Measurements from ENCODE around the gene LGR4. TPM values are rescaled to one million over a fixed set of nuclear protein-coding genes. Genes with fewer than 3 reads are reported as not detected.
"Not testable (repeated sequence)": the region's sequence is repeated elsewhere in the genome, so short reads cannot be mapped to it uniquely, and the experiment has no call there.

Gene LGR4
- total RNA-seq, 2 experiments from 2014 or later = 0.04 TPM; not detected in 1

GRCh38 chr11:27357250-27357649 is 115.3 kb downstream of the LGR4 start:
- POLR2A ChIA-PET = no interaction called here
- CTCF ChIA-PET = no interaction called here

GRCh38 chr11:27356624-27357222 is 115.9 kb downstream of the LGR4 start:
- ChIA-PET POLR2A (no interaction called here), CTCF (no interaction called here)

GRCh38 chr11:27355575-27356104 is 117.0 kb downstream of the LGR4 start:
- CTCF ChIA-PET = interaction anchor here (0.6 kb wide), 1 partner anchor 353 kb away, joined by 3 read pairs; no protein-coding TSS in a partner anchor
- POLR2A ChIA-PET = interaction anchor here (0.6 kb wide), 1 partner anchor 15 kb away, joined by 3 read pairs; no protein-coding TSS in a partner anchor

GRCh38 chr11:27354359-27354965 is 118.1 kb downstream of the LGR4 start:
- ChIA-PET CTCF (no interaction called here), POLR2A (no interaction called here)

- ChIA-PET POLR2A (no interaction called here), CTCF (no interaction called here)
Observed at GRCh38 chr11:27353593-27354358, 118.8 kb downstream of the LGR4 start.

- CTCF ChIA-PET = no interaction called here
- POLR2A ChIA-PET = no interaction called here
Observed at GRCh38 chr11:27352781-27353180, 119.8 kb downstream of the LGR4 start.

- ChIA-PET POLR2A (no interaction called here), CTCF (no interaction called here)
Observed at GRCh38 chr11:27350511-27350910, 122.1 kb downstream of the LGR4 start.

- POLR2A ChIA-PET = no interaction called here
- CTCF ChIA-PET = no interaction called here
Observed at GRCh38 chr11:27349919-27350318, 122.7 kb downstream of the LGR4 start.

GRCh38 chr11:27348340-27348873 is 124.2 kb downstream of the LGR4 start:
- ChIA-PET POLR2A (no interaction called here), CTCF (no interaction called here)

GRCh38 chr11:27347359-27348339 is 124.9 kb downstream of the LGR4 start:
- ChIA-PET POLR2A (no interaction called here), CTCF (no interaction called here)

- ChIA-PET POLR2A (no interaction called here), CTCF (no interaction called here)
Observed at GRCh38 chr11:27339941-27340340, 132.6 kb downstream of the LGR4 start.

GRCh38 chr11:27334764-27335163 is 137.8 kb downstream of the LGR4 start:
- POLR2A ChIA-PET = not testable (repeated sequence)

GRCh38 chr11:27331981-27332380 is 140.6 kb downstream of the LGR4 start:
- CTCF ChIA-PET = no interaction called here

More at GRCh38 chr11:27334764-27335163, 137.8 kb downstream of the LGR4 start:
- CTCF ChIA-PET = not testable (repeated sequence)

GRCh38 chr11:27330633-27331270 is 141.8 kb downstream of the LGR4 start:
- ChIA-PET POLR2A (no interaction called here), CTCF (interaction anchor here (0.7 kb wide), 1 partner anchor 13 kb away, joined by 4 read pairs; no protein-coding TSS in a partner anchor)

More at GRCh38 chr11:27331981-27332380, 140.6 kb downstream of the LGR4 start:
- POLR2A ChIA-PET = no interaction called here

GRCh38 chr11:27329867-27330632 is 142.5 kb downstream of the LGR4 start:
- CTCF ChIA-PET = interaction anchor here (0.7 kb wide), 1 partner anchor 14 kb away, joined by 4 read pairs; no protein-coding TSS in a partner anchor

GRCh38 chr11:27328614-27329013 is 144.0 kb downstream of the LGR4 start:
- POLR2A ChIA-PET = no interaction called here
- CTCF ChIA-PET = interaction anchor here (1.0 kb wide), 1 partner anchor 170 kb away, joined by 3 read pairs; no protein-coding TSS in a partner anchor

More at GRCh38 chr11:27329867-27330632, 142.5 kb downstream of the LGR4 start:
- POLR2A ChIA-PET = interaction anchor here (0.6 kb wide), 1 partner anchor 166 kb away, joined by 3 read pairs; no protein-coding TSS in a partner anchor

GRCh38 chr11:27327064-27327463 is 145.5 kb downstream of the LGR4 start:
- POLR2A ChIA-PET, CTCF ChIA-PET: not testable (repeated sequence)

- CTCF ChIA-PET, POLR2A ChIA-PET: not testable (repeated sequence)
Observed at GRCh38 chr11:27322196-27322595, 150.4 kb downstream of the LGR4 start.
